OCI-M1 (cell line): Measurements from ENCODE around the gene SERINC2.
A peak's percentile ranks its signal among the peaks of the same experiment; 100 is the strongest.
"Not testable (repeated sequence)": the region's sequence is repeated elsewhere in the genome, so short reads cannot be mapped to it uniquely, and the experiment has no call there.

Experiments used
- DNase-seq: peaks from one replicate; lab custom pipeline; 2025; lab: John Stamatoyannopoulos, UW

Gene SERINC2

DNA sequence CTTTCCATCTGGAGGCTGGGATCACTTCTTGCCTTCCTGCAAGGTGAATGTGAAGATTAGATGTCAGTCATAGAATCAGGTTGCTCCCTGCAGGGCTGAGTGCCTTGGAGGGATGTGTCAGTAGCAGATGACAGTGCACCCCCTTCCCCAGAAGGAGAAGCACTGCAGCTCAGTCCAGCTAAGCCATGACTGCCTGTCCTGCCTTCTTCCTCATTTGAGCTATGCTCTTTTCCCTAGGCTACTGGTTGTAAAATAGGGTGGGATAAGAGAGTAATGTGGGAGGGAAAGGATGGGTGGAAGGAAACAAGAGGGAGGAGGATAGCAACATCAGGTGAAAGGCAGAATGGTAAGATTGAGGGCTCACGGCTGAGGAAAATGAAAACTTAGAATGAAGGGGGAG is 29.0 kb upstream of the SERINC2 start:
- no peak for DNase-seq

DNA sequence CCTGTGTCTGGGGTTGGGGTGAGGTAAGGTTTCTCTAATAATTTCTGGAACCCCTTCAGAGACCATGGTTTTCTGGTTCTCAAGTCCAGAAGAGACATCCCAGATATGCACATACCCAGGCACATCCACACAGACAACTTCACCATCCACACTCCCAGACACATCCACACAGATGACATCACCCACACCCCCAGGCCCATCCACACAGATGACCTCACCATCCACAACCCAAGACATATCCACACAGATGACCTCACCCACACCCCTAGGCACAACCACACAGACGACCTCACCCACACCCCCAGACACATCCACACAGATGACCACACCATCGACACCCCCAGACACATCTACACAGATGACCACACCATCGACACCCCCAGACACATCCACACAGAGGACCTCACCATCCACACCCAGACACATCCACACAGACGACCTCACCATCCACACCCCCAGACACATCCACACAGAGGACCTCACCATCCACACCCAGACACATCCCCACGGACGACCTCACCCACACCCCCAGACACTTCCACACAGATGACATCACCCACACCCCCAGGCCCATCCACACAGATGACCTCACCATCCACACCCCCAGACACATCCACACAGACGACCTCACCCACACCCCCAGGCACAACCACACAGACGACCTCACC is 26.3 kb upstream of the SERINC2 start:
- not testable (repeated sequence) for DNase-seq

GRCh38 chr1:31387612-31388011 is 25.4 kb upstream of the SERINC2 start:
- DNase-seq, result no peak

GRCh38 chr1:31389616-31390015 is 23.4 kb upstream of the SERINC2 start:
- DNase-seq, result no peak

DNA sequence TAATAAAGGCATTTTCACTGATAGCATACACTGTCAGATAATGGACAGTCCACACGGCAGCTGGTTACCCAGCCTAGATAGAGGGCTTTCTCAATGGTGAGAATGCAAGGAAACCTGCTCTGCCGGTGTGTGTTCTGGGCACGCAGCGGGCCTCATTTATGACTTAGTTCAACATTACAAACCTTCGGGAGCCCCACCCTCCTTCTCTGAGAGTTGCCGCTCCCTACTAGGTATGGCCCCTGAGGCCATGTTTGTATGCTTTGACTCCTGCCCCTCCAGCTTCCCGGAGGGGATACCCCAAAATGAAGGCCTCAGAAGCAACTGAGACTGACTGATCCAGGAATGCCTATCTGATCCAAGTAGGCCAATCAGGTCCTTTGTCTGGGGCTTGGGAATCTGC is 22.9 kb upstream of the SERINC2 start:
- DNase-seq, result no peak

DNA sequence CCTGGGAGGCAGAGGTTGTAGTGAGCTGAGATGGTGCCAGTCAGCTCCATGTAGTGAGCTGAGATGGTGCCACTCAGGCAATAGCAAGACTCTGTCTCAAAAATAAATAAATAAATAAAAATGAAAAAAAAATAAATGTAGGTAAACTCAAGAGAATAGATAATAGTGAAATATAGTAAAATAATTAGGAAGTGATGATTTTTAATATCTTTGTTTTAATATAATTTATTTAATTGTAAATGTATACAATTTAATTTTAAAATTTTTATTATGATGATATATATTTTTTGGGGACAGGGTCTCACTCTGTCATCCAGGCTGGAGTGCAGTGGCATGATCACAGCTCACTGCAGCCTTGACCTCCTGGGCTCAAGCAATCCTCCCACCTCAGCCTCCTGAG is 19.6 kb upstream of the SERINC2 start:
- DNase-seq, result no peak

GRCh38 chr1:31394584-31395193 is 18.3 kb upstream of the SERINC2 start:
- peak; percentile 88 for DNase-seq

GRCh38 chr1:31396633-31397351 is 16.2 kb upstream of the SERINC2 start:
- DNase-seq, result no peak

GRCh38 chr1:31397360-31398095 is 15.5 kb upstream of the SERINC2 start:
- DNase-seq, result no peak

- no peak for DNase-seq
Observed at GRCh38 chr1:31398246-31398645, 14.8 kb upstream of the SERINC2 start.

- DNase-seq, result no peak
Observed at GRCh38 chr1:31399976-31400375, 13.0 kb upstream of the SERINC2 start.

- DNase-seq, result no peak
Observed at GRCh38 chr1:31400393-31400792, 12.6 kb upstream of the SERINC2 start.

GRCh38 chr1:31401241-31401640 is 11.8 kb upstream of the SERINC2 start:
- DNase-seq, result no peak

DNA sequence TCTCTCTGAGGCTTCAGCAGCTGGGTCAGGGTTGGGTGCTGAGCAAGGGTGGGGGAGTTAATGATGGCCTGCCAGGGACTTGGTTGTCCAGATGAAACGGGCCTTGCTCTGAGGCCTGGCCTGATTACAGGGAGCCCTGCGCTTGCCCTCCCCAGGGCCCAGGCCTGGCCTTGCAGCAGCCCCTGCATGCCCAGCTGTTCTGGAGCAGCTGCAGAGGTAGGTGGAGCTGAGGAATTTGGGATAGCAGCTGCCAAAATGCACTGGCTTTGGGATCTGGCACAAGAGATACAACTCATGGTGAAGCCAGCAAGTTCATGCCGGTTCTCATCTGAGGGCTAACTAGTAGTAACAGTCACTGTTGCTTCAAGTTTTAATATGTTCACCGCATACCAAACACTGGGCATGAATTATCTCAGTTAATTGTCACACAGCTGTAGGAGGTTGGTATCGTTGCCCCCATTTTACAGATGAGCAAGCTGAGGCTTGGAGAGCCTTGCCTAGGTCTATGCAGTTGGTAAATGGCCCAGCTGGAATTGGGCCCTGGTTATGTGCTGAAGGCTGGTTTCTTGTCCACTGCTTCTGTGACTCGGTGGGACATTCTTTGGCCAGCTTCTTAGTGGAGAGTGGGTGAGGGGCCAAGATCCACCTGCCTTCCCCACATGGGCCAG is 7.3 kb upstream of the SERINC2 start:
- DNase-seq, result no peak

DNA sequence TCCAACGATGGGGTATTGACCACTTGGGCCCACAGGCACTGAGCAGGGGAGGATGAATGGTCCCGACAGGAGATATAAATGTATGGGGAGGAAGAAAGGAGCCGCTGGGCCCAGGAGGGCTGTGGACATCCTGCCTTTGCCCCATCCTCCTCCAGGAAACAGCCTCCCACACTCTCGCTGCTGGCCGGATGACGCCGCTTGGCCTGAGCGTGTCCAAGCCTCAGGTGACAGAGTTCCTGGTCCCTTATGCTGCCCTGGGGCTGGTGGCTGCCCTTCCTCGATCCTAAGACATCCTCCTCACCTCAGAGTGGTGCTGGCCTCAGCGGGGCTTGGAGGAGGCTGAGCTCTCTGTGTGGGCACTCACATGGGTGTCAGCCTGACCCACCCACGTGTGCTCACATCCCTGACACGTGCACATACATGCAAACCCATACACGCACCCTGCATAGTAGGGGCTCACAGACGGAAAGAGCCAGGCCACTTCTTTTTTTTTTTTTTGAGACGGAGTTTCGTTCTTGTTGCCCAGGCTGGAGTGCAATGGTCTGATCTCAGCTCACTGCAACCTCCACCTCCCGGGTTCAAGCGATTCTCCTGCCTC is 5.9 kb upstream of the SERINC2 start:
- DNase-seq, result no peak

- DNase-seq, result no peak
Observed at GRCh38 chr1:31408788-31409318, 4.2 kb upstream of the SERINC2 start.

DNA sequence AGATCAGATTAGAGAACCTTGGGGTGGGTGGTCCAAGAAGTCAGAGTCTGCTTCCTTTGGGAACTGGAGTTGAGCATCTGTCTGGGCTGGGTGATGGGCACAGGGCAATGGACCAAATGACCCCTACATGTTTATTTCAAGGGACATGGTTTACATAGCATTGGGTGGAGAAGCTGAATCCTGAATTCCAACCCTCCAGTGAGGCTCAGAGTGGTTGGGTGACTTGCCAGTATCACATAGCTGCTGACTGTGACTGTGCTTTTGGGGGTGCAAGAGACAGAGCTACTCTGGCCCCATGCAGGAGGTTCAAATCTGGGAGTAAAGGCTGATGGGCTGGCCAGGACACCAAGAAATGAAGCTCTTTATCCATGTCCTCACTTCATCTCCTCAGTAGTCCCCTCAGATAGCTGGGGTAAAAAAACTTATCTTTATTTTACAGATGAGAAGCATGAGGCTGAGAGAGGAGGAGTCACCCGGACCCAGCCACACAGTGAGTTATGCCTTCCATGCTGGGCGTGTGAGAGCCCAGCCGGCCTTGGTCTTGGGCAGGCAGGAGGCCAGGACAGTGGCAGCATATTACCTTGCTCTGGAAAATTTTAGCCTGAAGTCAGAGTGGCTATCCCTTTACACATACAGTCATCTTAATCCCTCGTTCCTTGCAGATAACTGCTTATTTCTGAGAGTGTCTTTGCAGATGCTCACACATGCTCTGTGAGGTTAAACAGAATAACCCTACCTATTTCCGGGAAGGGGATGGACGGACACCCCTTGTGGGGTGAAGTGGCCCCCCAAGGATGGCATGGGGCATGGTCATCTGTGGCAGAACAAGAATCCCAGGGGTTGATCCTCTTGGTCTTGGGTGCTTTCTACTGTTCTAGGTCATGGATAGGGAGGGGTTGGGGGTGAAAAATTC is 2.8 kb upstream of the SERINC2 start:
- DNase-seq, result peak; percentile 73

GRCh38 chr1:31410871-31411270 is 2.1 kb upstream of the SERINC2 start:
- no peak for DNase-seq

- DNase-seq, result no peak
Observed at GRCh38 chr1:31412205-31412604, 808 bp upstream of the SERINC2 start.

DNA sequence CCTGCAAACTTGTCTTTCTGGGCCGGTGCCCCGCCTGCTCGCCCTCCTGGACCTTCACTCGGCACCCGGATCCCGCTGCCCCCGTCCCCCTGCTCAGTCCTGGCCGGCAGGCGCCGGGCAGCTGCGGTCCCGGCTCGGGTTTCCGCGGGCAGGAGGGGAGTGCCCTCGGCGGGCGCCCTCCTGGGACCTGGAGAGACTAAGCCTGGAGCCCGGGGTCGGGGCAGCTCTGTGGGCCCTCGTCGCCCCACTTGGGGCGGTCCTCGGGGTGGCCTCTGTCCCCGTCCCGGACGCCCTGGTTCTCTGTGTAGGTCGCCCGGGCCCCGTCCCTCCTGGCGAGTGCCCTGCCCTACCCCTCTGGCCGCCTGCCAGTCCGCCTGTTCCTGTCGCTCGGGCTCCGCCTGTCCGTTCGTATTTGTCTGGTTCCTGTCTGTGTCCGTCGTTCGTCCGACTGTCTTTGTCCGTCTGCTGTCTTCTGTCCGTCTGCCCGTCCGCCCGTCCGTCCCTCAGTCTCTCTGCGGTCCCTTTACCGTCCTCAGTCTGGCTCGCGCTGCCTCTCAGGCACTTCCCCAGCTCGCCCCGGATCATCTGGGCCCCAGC is 490 bp downstream of the SERINC2 start:
- peak; percentile 54 for DNase-seq
